ENCODE measurements around the gene HACD2. TPM values are rescaled to one million over a fixed set of nuclear protein-coding genes. Genes with fewer than 3 reads are reported as not detected.

Gene HACD2
- total RNA-seq, 1 donor from 2014 or later = 34.3 TPM

- no peak overlapping the region for H3K4me3 ChIP-seq (ENCODE audit: insufficient read depth, low read depth, low read length)
- no peak overlapping the region for H3K4me3 Mint-ChIP-seq (ENCODE audit: unreplicated experiment)
- H3K36me3 Mint-ChIP-seq (ENCODE audit: low read depth, unreplicated experiment) = peaks cover 27% of the 10 kb centered on the region
Measured at GRCh38 chr3:123590685-123591450, 6.0 kb upstream of the HACD2 start.

GRCh38 chr3:123587401-123587800, 2.5 kb upstream of the HACD2 start:
- Histone ChIP-seq H3K27ac (ENCODE audit: low read depth, low read length) (no peak overlapping the region), H3K4me3 (ENCODE audit: insufficient read depth, low read depth, low read length) (no peak overlapping the region), H3K27me3 (ENCODE audit: insufficient read depth, low read length) (no peaks in the 10 kb centered on the region), H3K4me1 (ENCODE audit: insufficient read depth, low read length) (peaks cover 23% of the 10 kb centered on the region), H3K4me2 (ENCODE audit: low read length) (peak overlapping the region; percentile 89), H2AFZ (ENCODE audit: low read depth, low read length) (no peak overlapping the region), H3K79me2 (ENCODE audit: insufficient read depth, low read length) (peaks cover 34% of the 10 kb centered on the region), H4K20me1 (ENCODE audit: insufficient read depth, low read length) (peaks cover 18% of the 10 kb centered on the region), H3K9ac (ENCODE audit: low read length) (no peak overlapping the region), H3K36me3 (ENCODE audit: insufficient read depth, low read length) (no peaks in the 10 kb centered on the region), H3K9me3 (ENCODE audit: insufficient read depth, low read depth, low read length) (peaks cover 8% of the 10 kb centered on the region)
- H3K4me3 Mint-ChIP-seq (ENCODE audit: unreplicated experiment) = no peak overlapping the region
- H3K36me3 Mint-ChIP-seq (ENCODE audit: low read depth, unreplicated experiment) = peaks cover 27% of the 10 kb centered on the region
- no peak overlapping the region for H3K27ac Mint-ChIP-seq (ENCODE audit: unreplicated experiment)
- FAIRE-seq = no peak
- peaks cover 17% of the 10 kb centered on the region for H3K9me3 Mint-ChIP-seq (ENCODE audit: unreplicated experiment)
- TF ChIP-seq EZH2 (IDR thresholded peaks at IDR 0.05; ENCODE audit: insufficient read depth, low read length) (no peak), CTCF (IDR thresholded peaks at IDR 0.05; ENCODE audit: insufficient read depth, low read depth, low read length) (no peak)
- no peak for DNase-seq (ENCODE audit: low read depth)
- H3K4me1 Mint-ChIP-seq (ENCODE audit: low read depth, unreplicated experiment) = peaks cover 2% of the 10 kb centered on the region
- H3K27me3 Mint-ChIP-seq (ENCODE audit: low read depth, unreplicated experiment) = no peaks in the 10 kb centered on the region

More at GRCh38 chr3:123590685-123591450, 6.0 kb upstream of the HACD2 start:
- no peak overlapping the region for H2AFZ ChIP-seq (ENCODE audit: low read depth, low read length)
- DNase-seq (ENCODE audit: low read depth) (no peak), FAIRE-seq (no peak)
- peaks cover 14% of the 10 kb centered on the region for H3K79me2 ChIP-seq (ENCODE audit: insufficient read depth, low read length)
- Mint-ChIP-seq H3K27ac (ENCODE audit: unreplicated experiment) (no peak overlapping the region), H3K4me1 (ENCODE audit: low read depth, unreplicated experiment) (no peaks in the 10 kb centered on the region), H3K27me3 (ENCODE audit: low read depth, unreplicated experiment) (no peaks in the 10 kb centered on the region), H3K9me3 (ENCODE audit: unreplicated experiment) (peaks cover 17% of the 10 kb centered on the region)
- H3K9me3 ChIP-seq (ENCODE audit: insufficient read depth, low read depth, low read length) = peaks cover 8% of the 10 kb centered on the region
- H3K27ac ChIP-seq (ENCODE audit: low read depth, low read length) = no peak overlapping the region
- H3K9ac ChIP-seq (ENCODE audit: low read length) = no peak overlapping the region
- no peak overlapping the region for H3K4me2 ChIP-seq (ENCODE audit: low read length)
- no peaks in the 10 kb centered on the region for H3K36me3 ChIP-seq (ENCODE audit: insufficient read depth, low read length)
- H4K20me1 ChIP-seq (ENCODE audit: insufficient read depth, low read length) = no peaks in the 10 kb centered on the region
- H3K4me1 ChIP-seq (ENCODE audit: insufficient read depth, low read length) = peaks cover 15% of the 10 kb centered on the region
- no peaks in the 10 kb centered on the region for H3K27me3 ChIP-seq (ENCODE audit: insufficient read depth, low read length)
- TF ChIP-seq CTCF (IDR thresholded peaks at IDR 0.05; ENCODE audit: insufficient read depth, low read depth, low read length) (no peak), EZH2 (IDR thresholded peaks at IDR 0.05; ENCODE audit: insufficient read depth, low read length) (no peak)

GRCh38 chr3:123586968-123587367, 2.1 kb upstream of the HACD2 start:
- no peak overlapping the region for H3K4me3 ChIP-seq (ENCODE audit: insufficient read depth, low read depth, low read length)
- peak overlapping the region; percentile 94 for H3K27ac ChIP-seq (ENCODE audit: low read depth, low read length)

More at GRCh38 chr3:123586968-123587367, 2.1 kb upstream of the HACD2 start:
- Histone ChIP-seq H3K36me3 (ENCODE audit: insufficient read depth, low read length) (peaks cover 3% of the 10 kb centered on the region), H3K4me1 (ENCODE audit: insufficient read depth, low read length) (peaks cover 23% of the 10 kb centered on the region), H2AFZ (ENCODE audit: low read depth, low read length) (no peak overlapping the region), H3K4me2 (ENCODE audit: low read length) (peak overlapping the region; percentile 89), H3K79me2 (ENCODE audit: insufficient read depth, low read length) (peaks cover 38% of the 10 kb centered on the region), H3K9me3 (ENCODE audit: insufficient read depth, low read depth, low read length) (peaks cover 8% of the 10 kb centered on the region), H3K27me3 (ENCODE audit: insufficient read depth, low read length) (no peaks in the 10 kb centered on the region), H4K20me1 (ENCODE audit: insufficient read depth, low read length) (peaks cover 22% of the 10 kb centered on the region), H3K9ac (ENCODE audit: low read length) (no peak overlapping the region)
- Mint-ChIP-seq H3K36me3 (ENCODE audit: low read depth, unreplicated experiment) (peaks cover 23% of the 10 kb centered on the region), H3K4me3 (ENCODE audit: unreplicated experiment) (no peak overlapping the region), H3K9me3 (ENCODE audit: unreplicated experiment) (peaks cover 15% of the 10 kb centered on the region), H3K27ac (ENCODE audit: unreplicated experiment) (no peak overlapping the region), H3K27me3 (ENCODE audit: low read depth, unreplicated experiment) (no peaks in the 10 kb centered on the region), H3K4me1 (ENCODE audit: low read depth, unreplicated experiment) (peaks cover 2% of the 10 kb centered on the region)
- DNase-seq (ENCODE audit: low read depth) (peak; percentile 62), FAIRE-seq (no peak)
- no peak for TF ChIP-seq EZH2 (IDR thresholded peaks at IDR 0.05; ENCODE audit: insufficient read depth, low read length)
- no peak for TF ChIP-seq CTCF (IDR thresholded peaks at IDR 0.05; ENCODE audit: insufficient read depth, low read depth, low read length)
